T-helper 2 cell treated with Interferon-gamma antibody and Interleukin-4, amounts not matched to agents 100 ng/mL and 5 ng/mL, for 36 hours (primary cell): ENCODE results near the gene STARD9. TPM values are rescaled to one million over a fixed set of nuclear protein-coding genes. Genes with fewer than 3 reads are reported as not detected.

Experiments used
- intact Hi-C: fragments of 100-400 bp; cut with micrococcal nuclease; formaldehyde crosslinking; loops from one replicate; pipeline ENCODE4 v1.15.1; 2023
- total RNA-seq: library from RNA; stranded (reverse); gene quantifications from 2 replicates; pipeline ENCODE4 v1.2.3, GENCODE V29; 2022

STARD9 gene
- total RNA-seq, 1 donor from 2014 or later = 11.7 TPM

DNA sequence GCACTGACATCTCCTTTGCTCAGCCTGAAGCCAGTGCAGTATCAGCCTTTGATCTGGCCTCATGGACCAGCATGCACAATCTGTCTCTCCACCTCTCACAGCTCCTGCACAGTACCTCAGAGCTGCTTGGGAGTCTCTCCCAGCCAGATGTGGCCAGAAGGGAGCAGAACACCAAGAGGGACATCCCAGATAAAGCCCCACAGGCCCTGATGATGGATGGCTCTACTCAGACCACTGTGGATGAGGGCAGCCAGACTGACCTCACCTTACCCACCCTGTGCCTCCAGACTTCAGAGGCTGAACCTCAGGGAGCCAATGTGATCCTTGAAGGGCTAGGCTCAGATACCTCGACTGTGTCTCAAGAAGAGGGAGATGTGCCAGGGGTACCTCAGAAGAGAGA is 117.1 kb downstream of the STARD9 start:
- intact Hi-C loops = no loop called here

DNA sequence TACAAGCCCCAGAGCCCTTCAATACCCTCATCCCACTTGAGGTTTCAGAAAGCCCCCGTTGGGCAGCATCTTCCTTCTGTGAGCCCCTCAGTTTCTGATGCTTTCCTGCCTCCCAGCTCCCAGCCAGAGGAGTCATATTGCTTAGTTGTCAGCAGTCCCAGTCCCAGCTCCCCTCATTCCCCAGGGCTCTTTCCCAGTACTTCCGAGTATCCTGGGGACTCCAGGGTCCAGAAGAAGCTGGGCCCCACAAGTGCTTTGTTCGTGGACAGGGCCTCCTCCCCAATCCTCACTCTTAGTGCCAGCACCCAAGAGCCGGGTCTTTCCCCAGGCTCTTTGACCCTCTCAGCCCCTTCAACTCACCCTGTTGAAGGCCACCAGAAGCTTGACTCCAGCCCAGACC is 117.6 kb downstream of the STARD9 start:
- intact Hi-C loops = no loop called here

DNA sequence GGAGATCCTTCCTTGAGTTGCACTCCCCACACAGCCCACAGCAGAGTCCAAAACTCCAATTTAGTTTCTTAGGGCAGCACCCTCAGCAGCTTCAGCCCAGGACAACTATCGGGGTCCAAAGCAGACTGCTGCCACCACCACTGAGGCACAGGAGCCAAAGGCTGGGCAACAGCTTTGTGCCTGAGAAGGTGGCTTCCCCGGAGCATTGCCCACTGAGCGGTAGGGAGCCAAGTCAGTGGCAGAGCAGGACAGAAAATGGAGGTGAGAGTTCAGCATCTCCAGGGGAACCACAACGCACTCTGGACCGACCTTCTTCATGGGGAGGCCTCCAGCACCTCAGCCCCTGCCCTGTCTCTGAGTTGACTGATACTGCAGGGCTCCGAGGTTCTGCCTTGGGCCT is 118.1 kb downstream of the STARD9 start:
- intact Hi-C loops = no loop called here

- intact Hi-C loops = no loop called here
These were observed 118.5 kb downstream of the STARD9 start for GRCh38 chr15:42693942-42694341.

DNA sequence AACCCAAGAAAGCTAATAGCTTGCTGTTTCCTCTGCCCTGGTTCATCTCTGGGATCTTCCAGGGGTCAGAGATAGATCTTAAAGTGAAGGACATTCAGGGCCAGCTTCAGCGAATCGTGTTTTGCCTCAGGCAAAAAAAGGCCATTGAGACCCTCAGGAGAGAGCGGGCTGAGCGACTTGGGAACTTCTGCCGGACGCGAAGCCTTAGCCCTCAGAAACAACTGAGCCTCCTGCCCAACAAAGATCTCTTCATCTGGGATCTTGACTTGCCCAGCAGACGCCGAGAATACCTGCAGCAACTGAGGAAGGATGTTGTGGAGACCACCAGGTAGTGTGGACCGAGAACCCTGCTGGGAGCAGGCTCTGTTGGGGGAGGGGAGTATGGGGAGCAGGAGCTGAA is 119.0 kb downstream of the STARD9 start:
- intact Hi-C loops = no loop called here

DNA sequence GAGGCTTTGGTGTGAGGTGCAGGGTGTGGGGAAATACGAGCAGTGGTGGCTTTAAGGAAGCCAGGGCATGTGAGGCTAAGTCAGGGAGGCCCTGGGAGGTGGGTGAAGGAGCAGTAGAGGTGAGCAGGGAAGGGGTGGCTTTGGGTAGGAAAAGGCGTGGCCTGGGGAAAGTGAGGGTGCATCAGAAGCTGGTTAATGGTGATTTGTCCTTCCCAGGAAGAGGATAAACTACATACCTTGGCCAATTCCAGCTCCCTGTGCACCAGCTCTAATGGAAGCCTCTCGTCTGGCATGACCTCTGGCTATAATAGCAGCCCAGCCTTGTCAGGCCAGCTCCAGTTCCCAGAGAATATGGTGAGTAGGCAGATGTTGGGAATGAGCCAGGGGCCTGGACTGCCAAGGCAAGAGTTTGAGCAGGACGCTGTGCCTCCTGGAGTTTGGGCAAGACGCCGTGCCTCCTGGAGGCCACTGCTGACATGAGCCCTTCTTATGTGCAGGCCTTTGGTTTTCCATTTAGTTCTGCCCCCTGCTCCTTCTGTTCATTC is 120.2 kb downstream of the STARD9 start:
- intact Hi-C loops = no loop called here

DNA sequence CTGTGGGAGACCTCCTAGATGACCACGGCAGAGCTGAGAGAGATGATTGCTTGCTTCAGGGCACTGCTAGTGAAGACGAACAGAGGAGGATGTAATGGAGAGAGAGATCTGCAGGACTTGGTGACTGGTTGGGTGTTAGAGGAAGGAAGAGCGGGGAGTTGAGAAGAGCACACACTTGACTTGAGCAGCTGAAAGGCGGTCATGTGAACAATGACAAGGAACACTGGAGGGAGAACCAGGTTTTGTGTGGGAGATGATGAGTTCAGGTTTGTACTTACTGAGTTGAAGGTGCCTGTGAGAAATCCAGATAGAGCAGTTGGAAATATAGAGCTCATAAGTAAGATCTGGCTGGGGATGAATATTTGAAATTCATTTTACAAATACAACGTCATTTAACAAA is 121.2 kb downstream of the STARD9 start:
- intact Hi-C loops = no loop called here

- intact Hi-C loops = loop anchor here (1.0 to 10.0 kb wide), 2 partner anchors 222 to 500 kb away; no protein-coding TSS in a partner anchor
These were observed 129.1 kb downstream of the STARD9 start for GRCh38 chr15:42704492-42704926.

DNA sequence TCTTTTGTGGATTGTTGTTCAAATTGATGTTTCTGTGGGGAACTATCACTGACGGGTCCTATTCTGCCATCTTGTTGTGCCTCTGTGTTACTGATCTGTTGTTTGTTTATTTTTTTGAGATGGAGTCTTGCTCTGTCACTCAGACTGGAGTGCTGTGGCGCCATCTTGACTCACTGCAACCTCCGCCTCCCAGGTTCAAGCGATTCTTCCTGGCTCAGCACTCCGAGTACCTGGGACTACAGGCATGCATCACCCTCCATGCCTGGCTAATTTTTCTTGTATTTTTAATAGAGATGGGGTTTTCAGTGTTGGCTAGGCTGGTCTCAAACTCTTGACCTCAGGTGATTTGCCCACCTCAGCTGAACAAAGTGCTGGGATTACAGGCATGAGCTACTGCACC is 129.9 kb downstream of the STARD9 start:
- intact Hi-C loops = loop anchor here (10.0 kb wide), 1 partner anchor 499 kb away; no protein-coding TSS in a partner anchor

DNA sequence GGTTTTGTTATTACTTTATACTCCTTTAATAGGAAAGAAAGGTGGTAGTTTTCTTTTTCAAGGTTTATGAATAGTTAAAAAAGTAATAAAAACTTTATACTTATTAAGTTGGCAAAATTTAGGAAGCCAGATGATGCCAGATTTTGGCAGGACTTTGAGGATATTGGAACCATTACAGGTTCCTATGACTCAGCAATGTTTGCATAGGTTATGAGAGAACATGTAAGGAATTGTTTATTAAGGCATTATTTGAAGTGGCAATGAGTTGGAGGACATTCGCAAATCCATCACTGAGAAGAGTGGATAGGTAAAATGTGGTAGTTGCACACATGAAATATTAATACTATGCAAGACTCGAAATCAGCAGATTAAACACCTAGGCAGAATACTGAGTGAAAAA is 131.7 kb downstream of the STARD9 start:
- intact Hi-C loops = loop anchor here (10.0 kb wide), 1 partner anchor 498 kb away; no protein-coding TSS in a partner anchor

DNA sequence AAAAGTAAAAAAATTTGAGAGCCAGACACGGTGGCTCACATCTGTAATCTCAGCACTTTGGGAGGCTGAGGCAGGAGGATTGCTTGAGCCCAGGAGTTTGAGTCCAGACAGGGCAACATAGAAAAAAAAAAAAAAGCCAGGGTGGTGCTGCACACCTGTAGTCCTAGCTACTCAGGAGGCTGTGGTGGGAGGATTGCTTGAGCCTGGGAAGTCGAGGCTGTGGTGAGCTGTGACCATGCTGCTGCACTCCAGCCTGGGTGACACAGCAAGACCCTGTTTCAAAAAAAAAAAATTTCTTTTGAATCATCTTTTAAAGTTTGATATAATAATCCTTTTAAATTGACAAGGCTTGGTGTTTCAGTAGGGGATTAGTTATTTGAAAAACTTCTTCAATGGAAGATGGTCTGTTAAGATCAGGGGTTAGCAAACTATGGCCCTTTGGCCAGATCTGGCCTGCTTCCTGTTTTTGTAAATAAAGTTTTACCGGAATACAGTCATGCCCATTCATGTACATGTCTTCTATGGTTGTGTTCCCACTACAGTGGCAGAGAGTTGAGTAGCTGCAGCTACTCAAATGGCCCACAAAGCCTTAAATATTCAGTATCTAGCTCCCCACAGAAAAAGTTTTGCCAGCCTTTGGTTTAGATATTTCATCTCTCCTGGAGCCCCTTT is 132.6 kb downstream of the STARD9 start:
- intact Hi-C loops = loop anchor here (10.0 kb wide), 1 partner anchor 497 kb away; no protein-coding TSS in a partner anchor

- intact Hi-C loops = no loop called here
These were observed 135.3 kb downstream of the STARD9 start for GRCh38 chr15:42710662-42711061.

DNA sequence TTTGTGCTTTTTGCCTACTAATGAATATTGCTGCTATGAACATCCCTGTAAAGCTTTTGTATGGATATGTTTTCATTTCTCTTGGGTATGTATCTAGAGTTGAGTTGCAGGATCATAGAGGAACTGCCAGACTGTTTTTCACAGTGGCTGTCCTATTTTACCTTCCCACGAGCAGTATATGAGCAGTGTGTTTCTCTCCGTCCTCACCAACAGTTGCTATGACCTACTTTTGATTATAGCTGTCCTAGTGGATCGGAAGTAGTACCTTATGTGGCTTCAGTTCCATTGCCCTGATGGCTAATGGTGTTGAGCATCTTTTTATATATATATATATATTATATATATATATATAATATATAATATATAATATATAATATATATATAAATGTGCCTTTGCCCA is 136.3 kb downstream of the STARD9 start:
- intact Hi-C loops = no loop called here

GRCh38 chr15:42712584-42712983 is 137.2 kb downstream of the STARD9 start:
- intact Hi-C loops = no loop called here

DNA sequence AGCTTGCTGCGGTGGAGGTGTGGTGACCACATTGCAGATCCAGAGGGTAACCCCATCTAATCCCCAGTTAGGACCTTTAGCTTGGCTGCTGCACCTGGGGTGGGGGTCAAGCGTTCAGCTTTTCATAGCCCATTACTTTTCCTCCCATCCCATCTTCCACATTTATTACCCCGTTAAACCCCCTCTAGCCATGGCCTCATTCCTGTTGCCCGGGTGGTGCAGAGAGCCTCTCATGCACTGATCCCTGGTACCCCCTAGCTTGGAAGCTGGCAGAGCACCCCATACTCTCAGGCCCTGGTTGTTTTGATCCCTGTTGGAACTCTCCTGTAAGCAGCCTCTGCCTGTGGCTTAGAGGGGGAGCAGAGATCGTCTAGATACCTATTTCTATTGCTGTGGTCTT is 140.7 kb downstream of the STARD9 start:
- intact Hi-C loops = no loop called here

- intact Hi-C loops = no loop called here
These were observed 141.2 kb downstream of the STARD9 start for GRCh38 chr15:42716626-42717025.

- intact Hi-C loops = no loop called here
These were observed 143.6 kb downstream of the STARD9 start for GRCh38 chr15:42719043-42719442.

DNA sequence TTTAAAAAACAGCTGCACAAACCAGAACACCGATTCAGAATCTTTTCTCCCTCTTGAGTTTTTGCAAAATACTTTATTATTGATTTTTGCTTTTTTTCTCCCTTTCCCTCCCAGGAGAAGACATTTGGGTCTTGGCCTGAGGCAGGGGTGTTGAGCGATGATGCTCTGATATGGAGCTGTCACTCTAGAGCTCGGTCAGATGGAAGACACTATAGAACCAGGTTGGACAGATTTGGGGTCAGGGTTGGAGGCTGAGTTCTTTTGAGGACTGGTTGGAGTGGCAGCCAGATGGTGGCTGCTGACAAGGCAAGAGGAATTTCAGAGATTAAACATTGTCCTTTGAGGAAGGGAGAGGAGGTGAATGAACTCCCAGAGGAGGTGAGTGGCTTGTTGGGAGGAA is 144.7 kb downstream of the STARD9 start:
- intact Hi-C loops = no loop called here

- intact Hi-C loops = no loop called here
These were observed 145.6 kb downstream of the STARD9 start for GRCh38 chr15:42721016-42721415.

DNA sequence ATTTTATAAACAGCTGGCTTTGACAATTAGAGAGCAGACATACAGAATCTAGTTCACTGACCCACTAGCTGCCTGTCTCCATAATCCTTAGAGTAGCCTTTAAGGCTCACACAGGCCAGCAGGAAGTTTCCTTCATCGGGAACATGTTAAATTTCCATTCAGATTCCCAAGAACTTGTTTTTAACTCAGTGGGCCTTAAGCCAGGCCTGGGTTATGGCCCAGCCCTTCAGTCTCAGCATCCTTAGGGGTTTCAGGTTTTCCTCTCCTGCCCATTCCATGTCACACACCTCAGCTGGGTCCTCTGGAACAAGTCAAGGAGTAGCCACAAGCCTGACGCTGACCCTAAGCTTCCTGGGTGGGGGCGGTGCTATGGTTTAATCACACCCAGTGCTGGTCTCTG is 146.5 kb downstream of the STARD9 start:
- intact Hi-C loops = no loop called here

DNA sequence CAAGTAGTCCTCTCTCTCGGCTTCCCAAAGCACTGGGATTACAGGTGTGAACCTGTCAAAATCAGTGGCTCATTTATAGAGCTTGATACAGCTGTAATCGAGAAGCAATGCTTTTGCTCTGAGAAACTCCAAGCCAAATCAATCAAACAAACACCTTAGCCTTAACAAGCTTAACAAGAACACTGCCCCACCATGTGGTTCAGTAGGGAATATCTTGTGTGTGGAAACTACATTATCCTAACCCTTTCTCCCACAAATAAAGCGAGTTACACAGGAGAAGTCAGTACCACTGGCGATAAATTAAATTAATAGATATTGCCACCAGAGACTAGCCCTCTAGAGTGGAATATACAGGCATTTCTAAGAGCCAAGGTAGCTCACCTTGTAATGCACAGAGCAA is 147.7 kb downstream of the STARD9 start:
- intact Hi-C loops = no loop called here

DNA sequence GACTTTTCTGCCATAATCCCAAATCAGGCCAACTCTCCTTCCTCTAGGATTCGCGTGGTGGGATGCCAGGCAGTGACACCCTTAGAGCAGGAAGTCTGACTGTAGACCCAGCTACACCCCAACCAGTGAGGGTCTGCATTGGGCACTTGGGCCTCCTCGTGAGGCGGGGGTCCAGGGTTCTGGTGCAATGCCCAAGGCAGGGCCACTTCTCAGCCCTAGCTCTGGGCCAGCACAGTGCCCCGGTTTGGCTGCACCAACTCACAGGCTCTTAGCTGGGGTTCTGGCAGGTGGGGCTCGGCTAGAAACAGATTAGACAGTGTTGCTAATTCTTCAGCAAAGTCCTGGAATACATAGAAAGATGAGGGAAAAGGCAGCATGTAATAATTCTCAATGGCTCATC is 148.9 kb downstream of the STARD9 start:
- intact Hi-C loops = no loop called here

DNA sequence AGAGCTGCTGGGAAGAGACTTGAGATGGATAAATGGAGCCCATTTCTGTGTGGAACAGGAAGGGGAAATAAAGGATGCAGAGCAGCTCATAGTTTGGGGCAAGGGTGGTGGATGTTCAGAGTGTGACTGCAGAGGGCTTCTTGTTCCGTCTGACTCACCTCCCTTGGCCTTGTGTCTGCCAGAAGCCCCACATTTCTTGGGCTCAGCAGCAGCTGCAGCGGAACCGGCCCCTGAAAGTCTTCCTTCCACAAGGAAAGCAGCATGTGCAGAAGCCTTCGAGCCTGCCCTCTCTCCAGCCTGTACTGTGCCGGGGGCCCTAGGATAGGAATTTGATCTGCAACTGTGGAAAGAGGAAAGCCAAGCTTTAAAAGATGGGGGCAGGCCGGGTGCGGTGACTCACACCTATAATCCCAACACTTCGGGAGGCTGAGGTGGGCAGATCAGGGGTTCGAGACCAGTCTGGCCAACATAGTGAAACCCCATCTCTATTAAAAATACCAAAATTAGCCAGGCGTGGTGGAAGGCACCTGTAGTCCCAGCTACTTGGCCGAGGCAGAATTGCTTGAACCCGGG is 150.0 kb downstream of the STARD9 start:
- intact Hi-C loops = no loop called here
